GM23338 (cell line): Measurements from ENCODE around the gene DDX41.

ENCODE experiments used
- CREB1 ChIP-seq: fragments of 250-450 bp; sonication (Bioruptor Pico); IDR thresholded peaks from 2 replicates; pipeline ENCODE4 v1.5.0; 2020; ENCODE audit warnings: low read depth, mild to moderate bottlenecking, moderate library complexity
- CTCF ChIP-seq, 2 experiments: fragments of 200-600 bp in 1 of 2; sonication (generic) in 1 of 2; conservative IDR thresholded peaks; 2 replicates each; pipeline versions ENCODE4 v1.5.1 to v1.6.1; 2016 to 2017; ENCODE audit warnings: antibody characterized with exemption in 2 of 2, low read depth in 2 of 2, mild to moderate bottlenecking in 2 of 2, moderate library complexity in 1 of 2
- EZH2 ChIP-seq: fragments of 200-600 bp; sonication (generic); IDR thresholded peaks from one replicate; pipeline ENCODE4 v1.8.0; 2017; ENCODE audit warnings: antibody characterized with exemption, mild to moderate bottlenecking, low read depth; ENCODE audit not compliant: unreplicated experiment
- EZH2phosphoT487 ChIP-seq: fragments of 200-600 bp; sonication (generic); IDR thresholded peaks from one replicate; pipeline ENCODE4 v1.8.1; 2018; ENCODE audit warnings: antibody characterized with exemption; ENCODE audit not compliant: unreplicated experiment
- POLR2AphosphoS5 ChIP-seq: IDR thresholded peaks from 2 replicates; pipeline ENCODE4 v1.6.1; 2016; ENCODE audit warnings: antibody characterized with exemption, low read depth
- REST ChIP-seq: IDR thresholded peaks from one replicate; pipeline ENCODE4 v1.6.1; 2018; ENCODE audit warnings: antibody characterized with exemption; ENCODE audit not compliant: unreplicated experiment
- STAT1 ChIP-seq: IDR thresholded peaks from one replicate; pipeline ENCODE4 v1.6.1; 2016; ENCODE audit warnings: antibody characterized with exemption; ENCODE audit not compliant: unreplicated experiment
- ZNF114 ChIP-seq: fragments of 250-450 bp; sonication (Bioruptor Pico); IDR thresholded peaks from 2 replicates; pipeline ENCODE4 v1.5.0; 2020; ENCODE audit warnings: mild to moderate bottlenecking, moderate library complexity

GRCh38 chr5:177513500-177513899, 3.3 kb downstream of the DDX41 start:
- TF ChIP-seq CTCF (conservative IDR thresholded peaks at IDR 0.05; ENCODE audit: low read depth in 2 of 2) (no peak), EZH2 (no peak), POLR2AphosphoS5 (no peak), CREB1 (no peak), REST (no peak), EZH2phosphoT487 (no peak), ZNF114 (no peak), STAT1 (no peak)
